T-cell (primary cell): ENCODE results near the gene SRCIN1. TPM values are rescaled to one million over a fixed set of nuclear protein-coding genes. Genes with fewer than 3 reads are reported as not detected.

ENCODE experiments used
- ATAC-seq, 4 experiments: fragments of 200-7000 bp in 3 of 4; fragments of 150-1000 bp in 1 of 4; cut with Tn5 transposase; replicated peaks in 1 of 4; 1 replicate in 3 of 4; 2 replicates in 1 of 4; pipeline ENCODE4 v1.10.0; 2021; ENCODE audit warnings: moderate library complexity in 3 of 4, mild to moderate bottlenecking in 2 of 4, moderate number of reproducible peaks in 1 of 4
- CTCF ChIA-PET, 2 donors: fragments of 300-600 bp; sonication (Branson Sonifier 250); formaldehyde crosslinking; loops; one replicate each; lab custom pipeline; 2022; ENCODE audit warnings: antibody characterized with exemption in 2 of 2; lab: Charles Lee
- POLR2A ChIA-PET, 2 donors: fragments of 300-600 bp; sonication (Branson Sonifier 250); formaldehyde crosslinking; loops; one replicate each; lab custom pipeline; 2022; ENCODE audit warnings: antibody characterized with exemption in 2 of 2; lab: Charles Lee
- DNase-seq, 35 experiments: peaks; one replicate each; pipeline versions ENCODE4 v3.0.0 to v3.0.0-alpha.2; 2013 to 2023
- H3K27ac ChIP-seq: one replicate; pipeline ENCODE4 v1.5.1; 2013; ENCODE audit warnings: low read length
- H3K27me3 ChIP-seq, 2 experiments: replicated peaks in 1 of 2; 1 replicate in 1 of 2; 2 replicates in 1 of 2; pipeline versions ENCODE4 v1.6.1 to v1.7.0; 2013; ENCODE audit warnings: low read length in 1 of 2, mixed read lengths in 1 of 2; ENCODE audit not compliant: control insufficient read depth in 2 of 2, insufficient read depth in 2 of 2; ENCODE audit errors: extremely low read depth in 1 of 2
- H3K36me3 ChIP-seq, 2 donors: 1 replicate in 1 of 2; 2 replicates in 1 of 2; pipeline versions ENCODE4 v1.6.1 to v1.7.0; 2013; ENCODE audit warnings: low read length in 1 of 2; ENCODE audit not compliant: control insufficient read depth in 2 of 2, insufficient read depth in 1 of 2; ENCODE audit errors: extremely low read depth in 1 of 2
- H3K4me1 ChIP-seq, 2 experiments: 1 replicate in 1 of 2; 2 replicates in 1 of 2; pipeline versions ENCODE4 v1.6.1 to v1.7.0; 2013; ENCODE audit warnings: low read length in 2 of 2, mixed read lengths in 1 of 2; ENCODE audit not compliant: insufficient read depth in 2 of 2, control insufficient read depth in 1 of 2; ENCODE audit errors: extremely low read depth in 1 of 2
- H3K4me3 ChIP-seq, 2 donors: 1 replicate in 1 of 2; 2 replicates in 1 of 2; pipeline versions ENCODE4 v1.5.1 to v1.7.0; 2013; ENCODE audit warnings: mild to moderate bottlenecking in 2 of 2, low read length in 1 of 2, moderate library complexity in 1 of 2; ENCODE audit not compliant: control insufficient read depth in 1 of 2; ENCODE audit errors: extremely low read depth in 1 of 2
- H3K9me3 ChIP-seq: 2 replicates; pipeline ENCODE4 v1.7.0; 2013
- H3K27ac Mint-ChIP-seq, 2 donors: one replicate each; pipeline ENCODE4 v1.8.0; 2020 to 2021; ENCODE audit warnings: mild to moderate bottlenecking in 2 of 2, mixed read lengths in 2 of 2
- H3K27me3 Mint-ChIP-seq, 2 donors: one replicate each; pipeline ENCODE4 v1.8.0; 2021 to 2022; ENCODE audit warnings: mixed read lengths in 2 of 2
- H3K36me3 Mint-ChIP-seq: one replicate; pipeline ENCODE4 v1.8.0; 2021; ENCODE audit warnings: mixed read lengths
- H3K4me1 Mint-ChIP-seq, 3 donors: one replicate each; pipeline ENCODE4 v1.8.0; 2020 to 2022; ENCODE audit warnings: mixed read lengths in 3 of 3, mild to moderate bottlenecking in 1 of 3
- H3K4me3 Mint-ChIP-seq, 3 donors: one replicate each; pipeline ENCODE4 v1.8.0; 2020 to 2022; ENCODE audit warnings: mild to moderate bottlenecking in 3 of 3, mixed read lengths in 3 of 3, moderate library complexity in 3 of 3
- H3K9me3 Mint-ChIP-seq, 3 donors: one replicate each; pipeline ENCODE4 v1.8.0; 2020 to 2022; ENCODE audit warnings: mixed read lengths in 3 of 3
- WGBS: methylation state at CpG from one replicate; pipeline ENCODE4 v1.1.5; 2013; ENCODE audit warnings: missing lambda C conversion rate; ENCODE audit not compliant: insufficient coverage; 5-methylcytosine and 5-hydroxymethylcytosine counted together
- total RNA-seq, 35 experiments: library from RNA in 6 of 35; stranded (reverse) in 6 of 35; fragments of 120-200 nt in 1 of 35; gene quantifications; one replicate each; pipeline versions ENCODE4 v1.2.1 to v1.2.4 and lab custom pipeline; 2013 to 2026

Gene SRCIN1
- total RNA-seq, 5 donors from 2014 or later (not counting 1 experiment from before 2014, with no cell fraction given), result 0.13 to 0.85 (median 0.28) TPM; not detected in 1

DNA sequence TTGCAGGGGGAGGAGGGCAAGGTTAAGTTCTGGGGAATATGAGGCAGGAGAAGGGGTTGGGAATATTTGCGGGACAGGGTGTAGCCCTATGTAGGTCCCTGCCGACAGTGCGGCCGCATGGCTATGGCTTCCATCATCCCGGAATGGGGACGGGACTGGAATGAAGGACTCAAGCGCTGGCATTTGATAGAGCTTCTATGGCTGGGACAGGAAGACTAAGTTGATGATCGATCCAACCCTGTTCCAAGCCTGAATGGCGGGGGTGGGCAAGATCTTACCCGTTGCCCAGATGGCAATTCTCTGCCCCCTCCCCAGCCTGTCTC, 47.1 kb downstream of the SRCIN1 start:
- Histone ChIP-seq H3K27me3 (peaks cover 7 to 48% of the 10 kb centered on the region in 2 experiments), H3K36me3 (no peaks in the 10 kb centered on the region), H3K9me3 (no peaks in the 10 kb centered on the region), H3K27ac (no peak overlapping the region), H3K4me1 (peaks cover 8 to 58% of the 10 kb centered on the region in 2 experiments), H3K4me3 (peak overlapping the region; percentile 60 to 74)
- no peaks in the 10 kb centered on the region for H3K36me3 Mint-ChIP-seq
- H3K27me3 Mint-ChIP-seq, result peaks cover 18 to 36% of the 10 kb centered on the region in 2 donors
- DNase-seq (peak in 1 of 35 experiments; percentile 45), ATAC-seq (peak; percentile 39 to 50 (median 48))
- peaks cover 29 to 41% (median 32%) of the 10 kb centered on the region in 3 donors for H3K4me1 Mint-ChIP-seq
- WGBS, result 2% methylated on average over 10 of the region's 10 CpGs
- H3K27ac Mint-ChIP-seq, result peak overlapping the region in 1 of 2 donors; percentile 76
- no peaks in the 10 kb centered on the region for H3K9me3 Mint-ChIP-seq
- POLR2A ChIA-PET, result interaction anchor here in 1 of 2 donors (0.6 kb wide), 1 partner anchor 290 kb away, joined by 3 read pairs; no protein-coding TSS in a partner anchor
- CTCF ChIA-PET, result interaction anchor here (0.5 to 3.1 kb wide), 35 partner anchors 7 to 928 kb away, joined by 3 to 26 read pairs (median 4); partner anchors contain the start of genes MLLT6 (in 1 of the 2), RPL19 (in 1 of the 2) and RPL23 (in 1 of the 2)
- peak overlapping the region; percentile 90 to 96 (median 90) for H3K4me3 Mint-ChIP-seq

- WGBS, result 3% methylated on average over 48 of the region's 52 CpGs
- DNase-seq, result peak; percentile 73 to 95 (median 84)
- peak; percentile 72 to 78 (median 76) for ATAC-seq
- peak overlapping the region; percentile 60 to 74 for H3K4me3 ChIP-seq
- peaks cover 8 to 52% of the 10 kb centered on the region in 2 experiments for H3K4me1 ChIP-seq
- Mint-ChIP-seq H3K4me3 (peak overlapping the region; percentile 90 to 96 (median 90)), H3K27ac (no peak overlapping the region), H3K4me1 (peaks cover 25 to 35% (median 27%) of the 10 kb centered on the region in 3 donors), H3K36me3 (no peaks in the 10 kb centered on the region), H3K9me3 (no peaks in the 10 kb centered on the region), H3K27me3 (peaks cover 15 to 30% of the 10 kb centered on the region in 2 donors)
- H3K36me3 ChIP-seq, result no peaks in the 10 kb centered on the region
- CTCF ChIA-PET, result interaction anchor here (0.5 to 3.1 kb wide), 33 partner anchors 9 to 1702 kb away, joined by 3 to 26 read pairs (median 4); partner anchors contain the start of genes MLLT6 (in 1 of the 2), RPL19 (in 1 of the 2) and RPL23 (in 1 of the 2)
- H3K27me3 ChIP-seq, result peaks cover 7 to 42% of the 10 kb centered on the region in 2 experiments
- H3K27ac ChIP-seq, result no peak overlapping the region
- no peaks in the 10 kb centered on the region for H3K9me3 ChIP-seq
- POLR2A ChIA-PET, result interaction anchor here (0.6 kb wide), 3 partner anchors 13 to 588 kb away, joined by 3 to 5 read pairs (median 3); no protein-coding TSS in a partner anchor
These were observed 47.7 kb downstream of the SRCIN1 start for GRCh38 chr17:38557836-38558727.

GRCh38 chr17:38557396-38557795, 48.4 kb downstream of the SRCIN1 start:
- no peak overlapping the region for H3K4me3 ChIP-seq
- H3K36me3 ChIP-seq, result no peaks in the 10 kb centered on the region
- ChIA-PET POLR2A (interaction anchor here in 1 of 2 donors (0.6 kb wide), 1 partner anchor 589 kb away, joined by 5 read pairs; no protein-coding TSS in a partner anchor), CTCF (interaction anchor here (0.5 to 3.1 kb wide), 18 partner anchors 9 to 1702 kb away, joined by 3 to 26 read pairs (median 4); partner anchors contain the start of genes MLLT6 (in 1 of the 2) and RPL23 (in 1 of the 2))
- no peak for ATAC-seq
- 53% methylated on average over 3 of the region's 6 CpGs for WGBS
- H3K27me3 Mint-ChIP-seq, result peaks cover 9 to 25% of the 10 kb centered on the region in 2 donors
- H3K9me3 Mint-ChIP-seq, result no peaks in the 10 kb centered on the region
- no peak overlapping the region for H3K27ac ChIP-seq
- H3K4me1 ChIP-seq, result peaks cover 8 to 45% of the 10 kb centered on the region in 2 experiments
- H3K4me1 Mint-ChIP-seq, result peaks cover 20 to 31% (median 20%) of the 10 kb centered on the region in 3 donors
- peak overlapping the region in 2 of 3 donors; percentile 31 to 96 for H3K4me3 Mint-ChIP-seq
- H3K9me3 ChIP-seq, result no peaks in the 10 kb centered on the region
- H3K36me3 Mint-ChIP-seq, result no peaks in the 10 kb centered on the region
- no peak for DNase-seq
- peaks cover 5 to 40% of the 10 kb centered on the region in 2 experiments for H3K27me3 ChIP-seq
- H3K27ac Mint-ChIP-seq, result no peak overlapping the region

DNA sequence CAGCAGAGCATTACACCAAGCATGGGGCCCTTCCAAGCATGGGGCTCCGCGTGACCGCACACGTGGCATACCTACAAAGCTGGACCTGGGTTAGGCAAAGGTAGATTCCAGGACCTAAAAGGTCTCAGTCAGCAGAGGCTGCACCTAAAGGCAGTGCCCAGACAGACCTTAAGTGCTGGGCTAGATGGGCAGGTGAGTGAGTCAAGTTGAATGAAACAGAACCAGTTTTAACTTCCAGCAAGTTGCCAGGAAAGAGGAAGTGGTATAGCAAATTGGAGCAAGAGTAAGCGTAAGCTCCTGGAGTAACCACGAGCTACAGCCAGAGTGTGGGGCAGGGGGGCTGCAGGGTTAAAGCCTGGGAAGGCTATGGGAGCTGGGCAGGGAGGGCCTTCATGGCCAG, 49.5 kb downstream of the SRCIN1 start:
- Histone ChIP-seq H3K27ac (no peak overlapping the region), H3K4me3 (no peak overlapping the region), H3K36me3 (no peaks in the 10 kb centered on the region), H3K9me3 (no peaks in the 10 kb centered on the region), H3K4me1 (peaks cover 8 to 36% of the 10 kb centered on the region in 2 experiments), H3K27me3 (peaks cover 2 to 38% of the 10 kb centered on the region in 2 experiments)
- no peak overlapping the region for H3K27ac Mint-ChIP-seq
- H3K36me3 Mint-ChIP-seq, result no peaks in the 10 kb centered on the region
- CTCF ChIA-PET, result interaction anchor here in 1 of 2 donors (1.2 kb wide), 1 partner anchor 107 kb away, joined by 4 read pairs; no protein-coding TSS in a partner anchor
- POLR2A ChIA-PET, result no interaction called here
- peaks cover 19 to 28% (median 20%) of the 10 kb centered on the region in 3 donors for H3K4me1 Mint-ChIP-seq
- DNase-seq (no peak), ATAC-seq (no peak)
- H3K9me3 Mint-ChIP-seq, result no peaks in the 10 kb centered on the region
- WGBS, result 40% methylated on average over 2 of the region's 6 CpGs
- H3K4me3 Mint-ChIP-seq, result peak overlapping the region in 1 of 3 donors; percentile 17
- H3K27me3 Mint-ChIP-seq, result peaks cover 7 to 22% of the 10 kb centered on the region in 2 donors

GRCh38 chr17:38554430-38555350, 51.1 kb downstream of the SRCIN1 start:
- H3K4me3 Mint-ChIP-seq, result no peak overlapping the region
- ATAC-seq (no peak), DNase-seq (no peak)
- no peaks in the 10 kb centered on the region for H3K36me3 Mint-ChIP-seq
- H3K4me1 ChIP-seq, result peaks cover 4 to 21% of the 10 kb centered on the region in 2 experiments
- no peak overlapping the region for H3K27ac Mint-ChIP-seq
- H3K9me3 Mint-ChIP-seq, result no peaks in the 10 kb centered on the region
- no peak overlapping the region for H3K4me3 ChIP-seq
- H3K27ac ChIP-seq, result no peak overlapping the region
- peaks cover 0 to 16% of the 10 kb centered on the region in 2 donors for H3K27me3 Mint-ChIP-seq
- 36% methylated on average over 7 of the region's 8 CpGs for WGBS
- ChIA-PET CTCF (interaction anchor here in 1 of 2 donors (1.2 kb wide), 1 partner anchor 108 kb away, joined by 4 read pairs; no protein-coding TSS in a partner anchor), POLR2A (no interaction called here)
- H3K27me3 ChIP-seq, result peaks cover 0 to 29% of the 10 kb centered on the region in 2 experiments
- peaks cover 11 to 15% (median 13%) of the 10 kb centered on the region in 3 donors for H3K4me1 Mint-ChIP-seq
- H3K36me3 ChIP-seq, result no peaks in the 10 kb centered on the region
- H3K9me3 ChIP-seq, result no peaks in the 10 kb centered on the region
